Measurements from ENCODE around the gene SRD5A3.

The SRD5A3 gene

GRCh38 chr4:55410431-55410830 lies 64.4 kb downstream of the SRD5A3 start:
- no peak for DNase-seq

GRCh38 chr4:55411621-55412020 lies 65.6 kb downstream of the SRD5A3 start:
- no peak for DNase-seq

GRCh38 chr4:55416176-55416575 lies 70.1 kb downstream of the SRD5A3 start:
- no peak for DNase-seq

All from CD4-positive, alpha-beta T cell treated with Interleukin-1 beta for 1 hour (primary cell).